Stimulated activated CD4-positive, alpha-beta T cell treated with anti-CD3 and anti-CD28 coated beads, Interleukin-4, amount 100 ng/mL, for 48 hours (primary cell): Measurements from ENCODE around the gene FKBP11.
A peak's percentile ranks its signal among the peaks of the same experiment; 100 is the strongest.

Experiments
- DNase-seq, 2 donors: peaks; one replicate each; pipeline ENCODE4 v3.0.0-alpha.2; 2020; ENCODE audit warnings: low read depth in 2 of 2

The FKBP11 gene

DNA sequence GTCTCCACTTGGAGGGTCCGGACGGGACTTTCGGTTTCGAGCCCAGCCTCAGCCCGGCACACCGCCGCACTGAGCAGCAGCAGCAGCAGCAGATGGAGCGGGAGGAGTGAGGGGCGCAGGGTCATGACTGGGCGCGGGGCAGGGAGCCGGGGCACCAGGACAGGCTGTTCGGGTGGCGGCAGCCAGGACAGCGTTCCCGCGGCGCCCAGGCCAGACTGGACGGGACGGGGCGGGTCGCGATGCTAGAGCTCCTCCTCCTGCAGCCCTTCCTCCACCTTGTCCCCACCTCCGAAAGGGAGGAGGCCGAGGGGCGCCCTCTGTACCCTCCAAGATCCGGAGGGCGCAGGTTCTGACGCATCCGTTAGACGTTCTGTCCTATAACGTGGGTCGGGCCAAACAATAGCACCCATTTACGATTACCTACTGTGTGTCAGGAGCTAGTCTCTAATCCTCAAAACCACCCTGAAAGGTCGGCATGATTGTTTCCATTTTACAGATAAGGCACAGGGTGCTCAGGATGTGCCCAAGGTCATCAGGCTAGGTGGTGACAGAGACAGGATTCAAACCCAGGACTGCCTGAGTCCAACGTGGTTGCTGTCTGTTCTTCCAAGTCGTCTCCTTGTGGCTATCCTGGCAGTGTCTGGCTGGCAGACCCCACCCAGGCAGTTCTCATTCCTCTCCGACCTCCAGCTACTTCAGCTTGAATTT is at the start of gene FKBP11:
TSS of gene FKBP11 (minus strand) at position 189 of the 708 bp plus-strand sequence. CDS start at position 125, 64 bp downstream.
- DNase-seq, result peak; percentile 58

DNA sequence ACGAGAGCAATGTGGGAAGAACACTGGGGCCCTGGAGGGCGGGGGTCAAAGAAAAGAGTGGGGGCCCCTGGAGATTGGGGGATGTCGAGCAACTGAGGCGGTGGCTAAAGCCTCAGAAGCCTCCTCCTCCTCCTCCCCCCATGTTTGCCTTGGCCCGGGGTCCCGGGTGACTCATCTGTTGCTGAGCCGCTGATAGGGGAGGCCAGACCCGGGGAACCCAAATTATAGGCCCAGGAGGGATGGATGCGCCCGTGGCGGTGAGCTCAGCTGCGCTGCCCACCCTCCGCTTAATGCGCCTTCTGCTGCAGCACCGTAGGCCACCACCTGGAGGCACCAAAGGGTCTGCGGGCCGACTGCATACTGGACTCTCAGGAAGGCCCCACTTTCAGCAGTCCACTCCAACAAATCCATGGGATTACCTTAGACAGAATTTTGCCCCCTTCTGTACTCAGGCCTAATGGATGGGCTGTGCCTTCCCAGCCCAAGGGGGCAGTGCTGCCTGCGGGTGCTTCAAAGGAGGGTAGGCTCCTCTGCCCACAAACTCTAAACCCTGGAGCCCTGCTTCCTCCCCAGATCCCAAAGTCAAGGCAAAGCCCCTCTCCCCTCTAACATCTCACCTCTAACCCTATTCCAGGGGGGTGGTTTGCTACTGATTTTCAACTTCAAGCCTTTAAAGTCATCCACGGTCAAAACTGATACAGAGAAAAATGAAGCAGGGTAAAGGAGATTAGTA is 48.8 kb upstream of the FKBP11 start:
- peak in 1 of 2 donors; percentile 28 for DNase-seq

DNA sequence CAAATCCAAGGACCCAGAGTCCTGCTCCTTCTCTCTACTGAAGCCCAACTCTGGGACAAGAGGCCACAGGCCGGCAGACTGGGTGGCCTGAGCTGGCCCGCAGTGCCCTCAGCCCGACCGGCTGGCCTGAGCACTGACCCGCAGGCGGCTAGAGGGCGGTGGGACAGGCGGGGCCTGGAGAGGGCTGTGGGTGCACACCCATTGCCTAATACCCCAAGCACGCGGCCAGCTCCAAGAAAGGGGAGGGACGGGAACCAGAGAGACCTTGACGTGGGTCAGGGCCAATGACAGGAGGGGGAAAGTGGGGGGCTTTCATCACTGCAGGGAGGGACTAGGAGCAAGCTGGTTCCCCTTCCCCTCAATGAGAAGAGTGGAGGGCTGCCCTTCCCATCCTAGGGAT is 48.2 kb upstream of the FKBP11 start:
- DNase-seq, result no peak

DNA sequence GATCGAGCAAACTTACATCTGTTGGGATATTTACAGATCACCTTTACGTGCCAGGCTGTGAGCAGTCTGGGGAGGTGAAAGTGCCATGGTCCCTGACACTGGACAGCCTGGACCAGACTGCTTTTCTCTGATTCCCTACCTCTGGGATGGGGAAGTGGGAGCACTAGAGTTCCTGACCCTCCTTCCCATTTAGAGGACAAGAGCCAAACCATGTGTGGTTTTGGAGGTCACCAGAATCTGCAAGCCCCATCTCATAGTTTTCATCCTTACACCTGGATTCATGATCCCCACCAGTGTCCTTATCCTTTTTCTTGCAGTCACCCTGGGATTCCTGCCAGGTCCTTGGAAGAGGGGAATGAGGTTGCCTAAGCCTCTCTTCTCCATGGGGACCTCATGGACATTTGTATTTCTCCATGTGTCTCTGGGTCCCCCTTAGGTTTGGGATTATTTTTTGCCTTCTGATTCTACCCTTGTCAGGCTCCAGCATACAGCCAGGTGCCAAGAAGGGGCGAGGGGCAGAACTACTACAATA is 47.7 kb upstream of the FKBP11 start:
- DNase-seq, result no peak

DNA sequence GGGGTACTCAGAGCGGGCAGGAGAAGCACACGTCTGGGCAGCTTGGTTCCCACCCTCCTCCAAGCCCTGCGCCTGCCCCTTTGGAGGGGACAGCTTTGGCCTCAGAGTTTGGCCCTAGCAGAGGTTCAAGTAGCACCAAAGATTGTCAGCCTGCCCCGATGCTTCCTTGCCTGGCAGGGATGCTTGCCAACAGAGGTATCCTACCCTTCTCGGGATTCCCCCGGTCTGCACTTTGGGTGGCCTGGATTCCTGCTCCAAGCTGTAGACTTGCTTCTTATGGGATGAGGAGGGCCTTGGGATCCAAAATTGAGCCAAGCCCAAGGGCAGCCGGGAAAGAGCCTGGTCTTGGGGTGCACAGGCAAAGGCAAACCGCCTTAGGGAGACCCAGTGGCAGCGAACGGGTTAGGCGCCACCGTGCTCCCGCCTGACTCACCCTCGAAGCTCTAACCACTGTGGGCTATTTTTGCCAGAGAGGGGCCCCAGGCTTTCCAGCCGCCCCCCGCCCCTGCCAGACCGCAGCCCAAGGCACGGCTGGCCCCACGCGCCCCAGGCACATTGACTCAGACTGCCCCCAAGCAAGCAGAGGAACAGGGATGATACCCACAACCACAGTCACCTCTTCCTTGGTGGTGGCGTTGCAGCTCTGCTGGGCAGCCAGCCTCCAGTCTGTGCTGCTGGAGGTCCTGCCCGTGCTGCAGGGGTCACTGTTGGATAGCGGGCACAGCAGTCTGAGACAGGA is 47.1 kb upstream of the FKBP11 start:
- peak in 1 of 2 donors; percentile 44 for DNase-seq

DNA sequence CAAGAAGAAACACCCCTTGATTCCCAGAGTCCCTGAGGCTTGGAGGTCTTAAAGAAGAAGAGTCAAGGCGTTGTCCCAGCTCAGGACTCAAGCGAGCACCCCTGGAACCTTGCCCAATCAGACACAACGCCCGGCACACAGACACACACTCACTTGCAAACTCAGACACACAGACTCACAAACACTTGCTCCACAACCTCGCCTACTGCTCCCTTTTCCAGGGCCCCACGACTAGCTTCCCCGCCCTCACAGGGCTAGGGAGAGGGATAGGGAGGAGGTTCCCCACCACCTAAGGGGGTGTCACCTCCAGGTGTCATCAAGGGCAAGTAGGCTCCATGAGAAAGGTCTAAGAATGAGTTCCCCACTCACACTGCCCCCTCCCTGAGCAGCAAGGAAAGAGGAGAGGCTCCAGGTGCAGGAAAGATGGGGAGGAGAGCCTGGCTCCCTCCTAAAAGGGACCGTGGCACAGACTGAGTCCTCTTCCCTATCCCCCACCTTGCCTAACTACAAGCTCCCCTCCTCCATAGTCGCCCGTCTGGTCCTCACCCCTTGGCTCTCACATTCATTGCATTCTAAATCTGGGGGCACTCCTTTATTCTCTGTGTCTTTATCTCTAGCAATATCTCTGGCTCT is 45.5 kb upstream of the FKBP11 start:
- DNase-seq, result no peak

DNA sequence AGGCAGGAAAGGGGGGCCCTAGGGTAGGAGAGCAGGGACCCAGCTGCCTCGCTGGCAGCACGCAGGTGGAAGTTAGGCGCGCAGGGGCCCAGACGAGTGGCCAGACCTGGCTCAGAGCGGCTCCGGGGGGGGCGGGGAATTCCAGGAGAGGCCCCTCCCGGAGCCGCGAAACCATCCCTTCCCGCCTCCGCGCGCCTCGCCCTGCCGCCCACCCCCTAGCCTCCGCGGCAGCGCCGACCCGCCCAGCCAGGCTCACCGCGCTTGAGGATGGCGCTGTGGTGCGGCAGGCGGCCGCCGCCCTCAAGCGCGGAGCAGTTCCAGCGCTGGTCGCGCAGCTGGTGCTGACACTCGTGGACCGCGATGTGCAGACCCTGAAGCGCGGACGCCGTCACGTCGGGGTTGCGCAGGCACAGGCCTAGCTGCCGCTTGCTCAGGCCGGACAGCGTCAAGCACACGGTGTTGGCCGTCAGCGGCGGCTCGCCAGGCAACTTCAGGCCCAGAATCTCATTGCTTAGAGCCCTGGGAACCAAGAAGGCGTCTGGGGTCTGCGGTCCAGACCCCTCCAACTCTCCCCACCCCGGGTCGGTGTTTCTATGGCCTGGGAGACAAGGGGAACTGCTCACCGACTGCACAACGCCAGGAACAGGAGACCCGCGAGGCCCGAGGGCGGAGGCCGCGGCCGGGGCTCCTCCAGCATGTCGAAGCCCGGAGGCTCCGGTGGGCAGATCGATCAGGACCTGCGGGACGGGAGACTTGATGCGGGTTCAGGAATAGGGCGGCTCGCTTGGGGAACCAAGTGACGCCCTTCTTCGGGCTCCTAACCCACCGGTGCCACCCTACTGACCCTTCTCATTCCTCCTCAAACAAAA is 44.8 kb upstream of the FKBP11 start:
- peak in 1 of 2 donors; percentile 17 for DNase-seq

DNA sequence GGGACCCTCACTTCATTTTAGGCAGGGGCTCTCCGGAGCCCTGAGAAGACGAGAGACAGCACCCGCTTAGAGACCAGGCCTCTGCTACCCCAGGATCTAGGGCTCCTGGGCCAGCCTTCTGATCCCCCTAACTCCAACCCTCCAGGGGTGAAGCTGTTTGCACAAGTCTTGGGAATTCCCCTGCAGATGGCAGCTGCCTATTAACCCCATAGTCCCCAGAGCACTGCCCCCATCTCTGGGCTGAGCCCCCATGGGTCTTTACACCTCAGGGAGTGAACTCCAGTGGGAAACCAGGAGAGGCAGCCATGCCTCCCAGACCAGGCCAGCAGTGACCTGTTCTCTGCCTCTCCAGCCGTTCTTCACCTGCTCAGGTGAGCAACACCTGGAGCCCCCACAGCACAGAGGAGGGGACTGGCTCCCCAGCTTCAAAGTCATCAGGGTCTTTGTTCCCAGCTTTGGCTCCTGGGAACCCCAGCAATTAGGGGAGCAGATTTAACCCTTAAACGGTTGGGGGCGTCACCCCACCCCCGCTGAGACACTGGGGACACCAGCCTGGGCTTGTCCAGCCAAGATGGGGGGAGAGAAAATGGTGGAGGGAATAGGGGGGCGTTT is 44.0 kb upstream of the FKBP11 start:
- DNase-seq, result no peak

DNA sequence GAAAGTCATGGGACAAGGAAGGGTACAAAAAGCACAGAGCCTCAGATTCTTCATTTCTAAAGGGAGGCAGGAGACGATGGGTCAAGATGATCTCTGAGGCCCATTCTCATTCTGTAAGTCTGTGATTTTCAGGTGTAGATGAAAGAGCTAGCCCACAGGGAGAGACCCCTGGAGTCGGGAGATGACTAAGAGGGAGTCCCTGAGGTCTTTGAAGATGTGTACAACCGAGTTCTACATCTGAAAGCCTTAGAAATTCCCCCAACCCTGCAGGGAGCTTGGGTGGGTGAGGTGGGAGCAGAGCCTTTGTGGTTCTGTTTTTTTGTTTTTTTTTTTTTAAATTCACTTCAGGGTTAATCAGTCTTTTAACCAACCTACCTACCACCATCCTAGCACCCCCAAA is 43.2 kb upstream of the FKBP11 start:
- DNase-seq, result no peak

DNA sequence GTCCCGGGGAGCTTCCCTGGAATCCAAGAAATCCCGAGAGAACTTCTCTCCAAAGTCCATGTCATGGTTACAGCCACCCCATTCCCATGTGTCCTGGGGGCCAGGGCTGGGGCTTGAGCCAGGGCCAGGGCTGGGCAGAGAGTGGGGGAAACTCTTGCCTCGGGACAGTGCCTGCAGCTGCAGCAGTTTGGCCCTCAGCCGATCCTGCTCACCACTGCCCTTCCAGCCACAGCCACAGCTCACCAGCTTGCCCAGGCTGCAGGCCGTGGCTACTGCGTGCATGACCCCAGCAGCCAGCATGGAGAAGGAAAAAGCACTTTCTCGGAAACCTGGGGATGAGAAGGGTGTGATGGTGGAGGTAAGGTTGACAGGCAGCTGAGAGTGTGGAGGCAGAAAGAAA is 42.7 kb upstream of the FKBP11 start:
- no peak for DNase-seq

DNA sequence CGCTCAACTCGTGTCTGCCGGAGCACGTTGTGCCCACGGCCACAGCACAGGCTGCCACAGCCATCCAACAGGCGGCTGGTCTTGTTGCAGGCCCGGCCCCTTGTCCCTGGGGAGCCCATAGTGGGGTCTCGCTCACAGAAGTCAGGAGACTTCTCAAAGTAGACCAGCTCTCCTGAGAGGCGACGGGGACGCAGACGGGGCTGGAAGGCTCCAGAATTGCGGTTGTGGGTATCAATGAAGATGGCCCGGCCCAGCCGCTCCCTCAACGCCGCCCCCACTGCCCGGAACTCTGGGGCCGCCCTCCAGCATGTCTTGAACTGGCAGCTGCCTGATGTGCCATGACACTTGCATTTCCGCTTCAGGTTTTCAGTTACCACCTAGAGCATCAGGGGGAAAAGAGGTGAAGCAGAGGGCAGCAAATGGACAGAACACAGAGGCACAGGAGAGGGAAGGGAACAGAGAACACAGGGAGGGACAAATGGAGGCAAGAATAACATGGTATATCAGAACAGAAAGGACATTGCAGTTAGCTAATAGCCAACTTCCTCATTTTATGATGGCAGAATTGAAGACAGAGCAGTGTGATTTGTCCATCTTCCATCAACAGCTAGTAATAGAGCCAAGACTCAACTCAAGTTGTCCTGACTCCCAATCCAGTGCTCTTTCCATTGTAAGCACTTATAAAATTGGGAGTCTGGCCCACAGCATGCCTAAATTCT is 41.0 kb upstream of the FKBP11 start:
- no peak for DNase-seq

DNA sequence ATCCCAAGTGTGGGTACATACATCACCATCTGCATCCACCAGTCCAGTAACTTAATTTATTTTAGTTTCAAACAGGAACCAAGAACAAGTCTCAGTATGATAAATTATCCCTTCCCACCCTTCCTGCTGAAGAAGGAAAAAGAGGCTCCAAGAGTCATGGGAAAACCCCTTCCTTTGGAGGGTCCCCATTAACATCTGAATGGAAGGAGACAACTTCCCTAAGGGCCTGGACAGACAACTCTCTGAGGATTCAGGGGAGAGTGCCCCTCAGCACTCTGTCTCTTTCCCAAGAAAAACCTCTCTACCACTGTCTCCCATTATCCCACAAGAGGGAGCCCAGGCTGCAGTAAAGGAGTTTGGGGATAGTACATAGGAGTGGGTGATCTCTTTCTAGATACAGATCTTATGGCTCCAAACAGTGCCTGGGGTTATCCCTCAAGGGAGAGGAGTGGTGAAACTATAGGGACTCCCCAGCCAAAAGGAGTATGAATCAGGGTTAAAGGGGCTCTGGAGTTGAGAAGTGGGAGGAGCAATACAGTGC is 40.1 kb upstream of the FKBP11 start:
- DNase-seq, result no peak

DNA sequence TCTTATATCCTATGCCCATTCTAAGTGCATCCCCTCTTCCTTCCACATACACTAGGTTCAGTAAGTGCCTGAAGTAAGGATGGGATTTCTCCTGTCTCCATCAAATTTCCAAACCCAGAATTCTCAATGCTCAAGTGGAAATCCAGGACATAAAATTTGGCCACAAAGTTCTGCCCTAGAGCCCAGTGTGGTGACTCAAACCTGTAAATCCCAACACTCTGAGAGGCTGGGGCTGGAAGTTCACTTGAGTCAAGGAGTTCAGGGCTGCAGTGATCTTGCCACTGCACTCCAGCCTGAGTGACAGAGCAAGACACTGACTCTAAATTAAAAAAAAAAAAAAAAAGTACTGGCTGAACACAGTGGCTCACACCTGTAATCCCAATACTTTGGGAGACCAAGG is 36.5 kb upstream of the FKBP11 start:
- no peak for DNase-seq

DNA sequence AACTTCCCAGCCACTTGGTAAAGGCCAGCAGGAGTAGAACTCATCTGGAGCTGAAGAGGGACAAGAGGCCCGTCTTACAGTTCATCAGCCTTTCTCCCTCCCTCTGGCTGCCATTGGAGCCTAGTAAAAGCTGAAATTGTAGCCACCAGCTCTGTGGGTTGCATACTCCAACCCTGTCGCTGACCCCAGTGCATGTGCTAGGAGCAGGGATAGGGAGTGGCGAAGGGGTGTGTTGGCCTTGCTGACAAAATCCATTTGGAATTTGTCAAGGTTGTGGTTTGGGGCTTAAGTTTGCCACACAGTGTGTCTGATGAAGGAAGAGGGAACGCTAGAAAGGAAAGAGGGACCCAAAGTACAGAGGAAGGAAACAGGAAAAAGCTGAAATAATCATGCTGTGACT is 36.0 kb upstream of the FKBP11 start:
- DNase-seq, result no peak

DNA sequence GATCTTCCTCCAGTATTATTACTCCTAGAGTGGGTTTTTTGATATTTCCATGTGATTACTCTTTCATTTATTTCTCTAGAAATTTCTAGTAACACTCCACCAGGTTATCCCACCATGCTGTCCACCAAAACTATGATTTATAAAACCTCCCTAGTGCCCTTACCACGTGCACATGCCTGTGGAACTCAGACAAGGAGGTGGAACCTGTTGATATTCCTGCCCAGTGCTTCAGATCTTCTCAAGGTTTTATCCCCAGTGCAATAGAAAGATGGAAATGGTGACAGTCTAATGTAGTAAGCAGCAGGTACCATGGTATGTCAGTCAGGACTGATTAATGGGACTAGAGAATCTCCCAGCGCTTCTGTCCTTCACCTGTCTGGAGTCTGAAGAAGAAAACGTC is 35.5 kb upstream of the FKBP11 start:
- DNase-seq, result no peak

DNA sequence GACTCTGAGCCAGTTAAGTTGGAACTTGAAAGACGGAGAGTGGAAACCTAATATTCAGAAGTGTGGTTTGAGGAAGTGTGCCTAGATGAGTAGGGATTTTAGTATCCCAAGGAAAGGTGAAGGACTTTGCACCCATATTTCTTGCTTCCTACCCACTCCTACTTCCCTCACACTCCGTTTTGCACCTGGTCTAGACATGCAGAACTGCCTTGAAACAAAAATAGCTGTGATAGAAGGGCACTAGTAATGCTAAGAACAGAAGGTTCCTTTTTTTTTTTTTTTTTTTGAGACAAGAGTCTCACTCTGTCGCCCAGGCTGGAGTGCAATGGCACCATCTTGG is 32.7 kb upstream of the FKBP11 start:
- DNase-seq, result no peak

DNA sequence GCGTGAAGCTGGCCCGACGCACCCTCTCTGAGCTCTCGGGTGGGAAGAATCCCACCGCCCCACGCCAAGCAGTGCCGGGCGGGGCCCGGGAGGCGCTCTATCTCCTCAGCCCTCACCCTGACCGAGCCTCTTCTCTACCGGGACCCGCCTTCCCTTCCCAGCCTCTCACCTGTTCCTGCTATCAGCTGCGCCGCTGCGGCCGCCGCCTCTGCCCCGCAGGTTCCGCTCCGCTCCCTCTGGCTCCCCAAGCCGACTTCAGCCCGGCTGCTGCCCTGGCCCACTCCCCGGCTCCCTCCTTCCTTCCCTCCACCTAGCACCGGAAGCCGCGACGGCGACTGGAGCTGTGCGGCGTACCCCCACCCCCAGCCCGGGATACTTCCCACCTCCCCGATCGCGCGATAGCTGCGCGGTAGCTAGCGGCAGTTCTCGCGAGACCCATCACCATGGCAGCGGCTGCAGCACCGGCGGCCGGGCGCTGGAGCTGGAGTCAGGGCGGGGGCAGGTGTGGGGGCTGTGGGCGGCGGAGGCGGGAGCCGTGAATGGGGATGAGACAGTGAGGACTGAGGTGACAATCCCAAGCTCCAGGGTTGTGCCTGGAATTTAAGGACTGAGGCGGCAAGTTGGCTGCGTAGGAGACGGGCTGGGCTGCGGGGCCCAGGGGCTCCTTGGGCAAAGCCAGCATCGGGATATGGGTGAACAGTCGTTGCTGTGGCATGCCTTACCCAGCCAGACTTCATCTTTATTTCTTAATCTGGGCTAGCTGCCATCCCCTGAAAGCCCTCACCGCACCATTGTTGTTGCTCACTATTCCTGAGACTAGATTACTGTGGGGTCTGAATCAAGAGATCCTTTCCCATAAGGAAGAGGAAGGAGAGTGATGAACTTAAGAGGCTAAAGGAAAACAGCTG is 32.1 kb upstream of the FKBP11 start, which contains the start of gene ARF3:
TSS of gene ARF3 (minus strand) at position 347 of the 908 bp plus-strand sequence. CDS start 16,392 bp downstream, outside the sequence.
- DNase-seq, result peak; percentile 87 to 91
